ENCODE results near the gene NCOA1. TPM values are rescaled to one million over a fixed set of nuclear protein-coding genes. Genes with fewer than 3 reads are reported as not detected.

NCOA1 gene
- total RNA-seq, 1 experiment from 2014 or later: 24.6 TPM

DNA sequence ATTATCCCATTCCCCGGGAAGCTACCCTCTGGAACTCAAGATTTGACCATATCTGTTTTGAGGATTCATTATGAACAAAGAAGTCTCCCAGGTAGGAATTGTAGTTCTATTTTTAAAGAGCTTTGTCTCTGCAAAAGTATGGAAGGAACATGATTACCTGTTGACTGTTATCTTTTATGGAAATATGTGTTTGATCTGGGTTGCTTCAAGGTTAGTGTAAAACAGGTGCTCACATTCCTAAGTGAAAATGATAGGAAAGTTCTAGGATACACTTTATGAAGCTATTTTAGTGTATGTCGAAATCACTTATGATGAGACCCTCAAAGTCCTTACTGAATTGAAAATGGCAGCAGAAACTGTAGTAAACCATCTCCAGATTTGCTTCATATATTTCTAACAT lies 153.0 kb downstream of the NCOA1 start:
- no peaks in the 10 kb centered on the region for H3K9me3 ChIP-seq (ENCODE audit: control insufficient read depth, insufficient read depth, low read depth, low read length)
- ChIA-PET POLR2A (no interaction called here), CTCF (no interaction called here)
- ATAC-seq: no peak
- no TSS peak for BruUV-seq (replicated peaks)
- TF ChIP-seq, protein P1, sequence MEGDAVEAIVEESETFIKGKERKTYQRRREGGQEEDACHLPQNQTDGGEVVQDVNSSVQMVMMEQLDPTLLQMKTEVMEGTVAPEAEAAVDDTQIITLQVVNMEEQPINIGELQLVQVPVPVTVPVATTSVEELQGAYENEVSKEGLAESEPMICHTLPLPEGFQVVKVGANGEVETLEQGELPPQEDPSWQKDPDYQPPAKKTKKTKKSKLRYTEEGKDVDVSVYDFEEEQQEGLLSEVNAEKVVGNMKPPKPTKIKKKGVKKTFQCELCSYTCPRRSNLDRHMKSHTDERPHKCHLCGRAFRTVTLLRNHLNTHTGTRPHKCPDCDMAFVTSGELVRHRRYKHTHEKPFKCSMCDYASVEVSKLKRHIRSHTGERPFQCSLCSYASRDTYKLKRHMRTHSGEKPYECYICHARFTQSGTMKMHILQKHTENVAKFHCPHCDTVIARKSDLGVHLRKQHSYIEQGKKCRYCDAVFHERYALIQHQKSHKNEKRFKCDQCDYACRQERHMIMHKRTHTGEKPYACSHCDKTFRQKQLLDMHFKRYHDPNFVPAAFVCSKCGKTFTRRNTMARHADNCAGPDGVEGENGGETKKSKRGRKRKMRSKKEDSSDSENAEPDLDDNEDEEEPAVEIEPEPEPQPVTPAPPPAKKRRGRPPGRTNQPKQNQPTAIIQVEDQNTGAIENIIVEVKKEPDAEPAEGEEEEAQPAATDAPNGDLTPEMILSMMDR (IDR thresholded peaks at IDR 0.05): no peak
- TF ChIP-seq, protein P2, sequence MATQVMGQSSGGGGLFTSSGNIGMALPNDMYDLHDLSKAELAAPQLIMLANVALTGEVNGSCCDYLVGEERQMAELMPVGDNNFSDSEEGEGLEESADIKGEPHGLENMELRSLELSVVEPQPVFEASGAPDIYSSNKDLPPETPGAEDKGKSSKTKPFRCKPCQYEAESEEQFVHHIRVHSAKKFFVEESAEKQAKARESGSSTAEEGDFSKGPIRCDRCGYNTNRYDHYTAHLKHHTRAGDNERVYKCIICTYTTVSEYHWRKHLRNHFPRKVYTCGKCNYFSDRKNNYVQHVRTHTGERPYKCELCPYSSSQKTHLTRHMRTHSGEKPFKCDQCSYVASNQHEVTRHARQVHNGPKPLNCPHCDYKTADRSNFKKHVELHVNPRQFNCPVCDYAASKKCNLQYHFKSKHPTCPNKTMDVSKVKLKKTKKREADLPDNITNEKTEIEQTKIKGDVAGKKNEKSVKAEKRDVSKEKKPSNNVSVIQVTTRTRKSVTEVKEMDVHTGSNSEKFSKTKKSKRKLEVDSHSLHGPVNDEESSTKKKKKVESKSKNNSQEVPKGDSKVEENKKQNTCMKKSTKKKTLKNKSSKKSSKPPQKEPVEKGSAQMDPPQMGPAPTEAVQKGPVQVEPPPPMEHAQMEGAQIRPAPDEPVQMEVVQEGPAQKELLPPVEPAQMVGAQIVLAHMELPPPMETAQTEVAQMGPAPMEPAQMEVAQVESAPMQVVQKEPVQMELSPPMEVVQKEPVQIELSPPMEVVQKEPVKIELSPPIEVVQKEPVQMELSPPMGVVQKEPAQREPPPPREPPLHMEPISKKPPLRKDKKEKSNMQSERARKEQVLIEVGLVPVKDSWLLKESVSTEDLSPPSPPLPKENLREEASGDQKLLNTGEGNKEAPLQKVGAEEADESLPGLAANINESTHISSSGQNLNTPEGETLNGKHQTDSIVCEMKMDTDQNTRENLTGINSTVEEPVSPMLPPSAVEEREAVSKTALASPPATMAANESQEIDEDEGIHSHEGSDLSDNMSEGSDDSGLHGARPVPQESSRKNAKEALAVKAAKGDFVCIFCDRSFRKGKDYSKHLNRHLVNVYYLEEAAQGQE (IDR thresholded peaks at IDR 0.05; ENCODE audit: insufficient read depth in 1 of 2, low read depth in 2 of 2, low read length in 1 of 2): no peak
- no peak overlapping the region for H3K4me3 ChIP-seq (ENCODE audit: low read depth in 2 of 2, low read length in 2 of 2)
- in situ Hi-C loops (cut with HindIII; ENCODE audit: low pct_unique_long_range_greater_than_20kb, low sequenced_read_pairs) (no loop called here), intact Hi-C loops (cut with micrococcal nuclease; ENCODE audit: unreplicated experiment) (no loop called here)
- no peak for DNase-seq (ENCODE audit: low read depth, low spot score)
- H3K27ac ChIP-seq (ENCODE audit: low read length): no peak overlapping the region
- no peaks in the 10 kb centered on the region for H3K4me1 ChIP-seq (ENCODE audit: control insufficient read depth, insufficient read depth, low read length)
- H3K36me3 ChIP-seq (ENCODE audit: control insufficient read depth, insufficient read depth, low read length): no peaks in the 10 kb centered on the region
- H3K27me3 ChIP-seq (ENCODE audit: control insufficient read depth, insufficient read depth, low read length): no peaks in the 10 kb centered on the region

DNA sequence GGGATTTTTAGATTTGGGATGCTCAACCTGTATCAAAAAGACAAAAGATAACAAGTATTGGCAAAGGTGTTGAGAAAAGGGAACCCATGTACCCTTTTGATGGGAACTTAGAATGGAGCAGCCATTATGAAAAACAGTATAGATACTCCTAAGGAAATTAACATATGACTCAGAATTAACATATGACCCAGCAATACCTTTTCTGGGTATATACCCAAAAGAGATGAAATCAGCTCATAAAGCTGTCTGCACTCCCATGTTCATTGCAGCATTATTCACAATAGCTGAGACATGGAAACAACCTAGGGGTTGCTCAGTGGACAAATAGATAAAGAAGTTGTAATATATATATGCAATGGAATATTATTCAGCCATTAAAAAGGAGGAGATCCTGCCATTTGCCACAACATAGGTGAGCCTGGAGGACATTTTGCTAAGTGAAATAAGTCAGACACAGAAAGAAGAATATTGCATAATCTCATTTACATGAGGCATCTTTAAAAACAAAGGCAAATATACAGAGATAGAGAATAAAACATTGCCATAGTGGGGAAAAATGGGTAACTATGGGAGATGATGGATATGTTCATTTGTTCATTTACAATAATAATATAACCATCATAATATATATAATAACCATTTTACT lies 160.1 kb downstream of the NCOA1 start:
- Histone ChIP-seq H3K9me3 (ENCODE audit: control insufficient read depth, insufficient read depth, low read depth, low read length) (no peaks in the 10 kb centered on the region), H3K27me3 (ENCODE audit: control insufficient read depth, insufficient read depth, low read length) (no peaks in the 10 kb centered on the region), H3K4me1 (ENCODE audit: control insufficient read depth, insufficient read depth, low read length) (no peaks in the 10 kb centered on the region), H3K36me3 (ENCODE audit: control insufficient read depth, insufficient read depth, low read length) (no peaks in the 10 kb centered on the region), H3K4me3 (ENCODE audit: low read depth in 2 of 2, low read length in 2 of 2) (no peak overlapping the region), H3K27ac (ENCODE audit: low read length) (no peak overlapping the region)
- no TSS peak for BruUV-seq (replicated peaks)
- DNase-seq (ENCODE audit: low read depth, low spot score) (no peak), ATAC-seq (no peak)
- POLR2A ChIA-PET: interaction anchor here (0.7 kb wide), 1 partner anchor 223 kb away, joined by 3 read pairs; no protein-coding TSS in a partner anchor
- CTCF ChIA-PET: no interaction called here
- TF ChIP-seq SIN3A (IDR thresholded peaks at IDR 0.05; ENCODE audit: borderline replicate concordance, insufficient read depth, low read depth, low read length) (no peak), TCF7L2 (IDR thresholded peaks at IDR 0.05; ENCODE audit: low read depth, low read length) (no peak), POLR2AphosphoS5 (IDR thresholded peaks at IDR 0.05; ENCODE audit: low read depth, low read length) (no peak)
- TF ChIP-seq, protein P2 (IDR thresholded peaks at IDR 0.05; ENCODE audit: insufficient read depth in 1 of 2, low read depth in 2 of 2, low read length in 1 of 2): no peak
- TF ChIP-seq, protein P1 (IDR thresholded peaks at IDR 0.05): no peak
- in situ Hi-C loops (cut with HindIII; ENCODE audit: low pct_unique_long_range_greater_than_20kb, low sequenced_read_pairs): no loop called here
- intact Hi-C loops (cut with micrococcal nuclease; ENCODE audit: unreplicated experiment): no loop called here

Measured in Panc1 (cell line).